GM12892 (cell line): ENCODE measurements around the gene SCAP.

Source experiments
- POLR2A ChIP-seq: IDR thresholded peaks from 2 replicates; pipeline ENCODE4 v1.6.1; 2011; ENCODE audit warnings: low read depth, low read length, control low read depth
- TAF1 ChIP-seq: IDR thresholded peaks from 2 replicates; pipeline ENCODE4 v1.6.1; 2011; ENCODE audit warnings: low read depth, mild to moderate bottlenecking, control low read depth, low read length, borderline replicate concordance

- TF ChIP-seq POLR2A (no peak), TAF1 (no peak)
Observed at GRCh38 chr3:47420044-47420430, 55.7 kb downstream of the SCAP start.
